NCI-H2171 treated with DMSO at 0.1 percent for 48 hours (cell line): ENCODE data around the gene TRNP1.
"Not testable (repeated sequence)": the region's sequence is repeated elsewhere in the genome, so short reads cannot be mapped to it uniquely, and the experiment has no call there.

ENCODE experiments used
- DNase-seq: peaks from one replicate; lab custom pipeline; 2025; lab: John Stamatoyannopoulos, UW

TRNP1 gene

GRCh38 chr1:26972821-26973220 is 20.7 kb upstream of the TRNP1 start:
- DNase-seq, result no peak

GRCh38 chr1:26976621-26977510 is 16.6 kb upstream of the TRNP1 start:
- no peak for DNase-seq

GRCh38 chr1:26978901-26979300 is 14.6 kb upstream of the TRNP1 start:
- no peak for DNase-seq

- no peak for DNase-seq
Measured at GRCh38 chr1:26981146-26981846, 12.2 kb upstream of the TRNP1 start.

- DNase-seq, result no peak
Measured at GRCh38 chr1:26983863-26984262, 9.6 kb upstream of the TRNP1 start.

GRCh38 chr1:26984291-26984690 is 9.2 kb upstream of the TRNP1 start:
- no peak for DNase-seq

- no peak for DNase-seq
Measured at GRCh38 chr1:26986658-26987057, 6.8 kb upstream of the TRNP1 start.

GRCh38 chr1:26989403-26990109 is 3.9 kb upstream of the TRNP1 start:
- not testable (repeated sequence) for DNase-seq

GRCh38 chr1:26991310-26992116 is 2.0 kb upstream of the TRNP1 start:
- DNase-seq, result peak; percentile 81

GRCh38 chr1:26994020-26994786 is 711 bp downstream of the TRNP1 start:
- no peak for DNase-seq

- peak; percentile 85 for DNase-seq
Measured at GRCh38 chr1:26994787-26995517, 1.5 kb downstream of the TRNP1 start.

GRCh38 chr1:26996024-26996423 is 2.5 kb downstream of the TRNP1 start:
- DNase-seq, result no peak

- DNase-seq, result no peak
Measured at GRCh38 chr1:26996665-26997064, 3.2 kb downstream of the TRNP1 start.

- DNase-seq, result no peak
Measured at GRCh38 chr1:26998429-26999300, 5.2 kb downstream of the TRNP1 start.

GRCh38 chr1:26999440-26999987 is 6.0 kb downstream of the TRNP1 start:
- DNase-seq, result no peak

- no peak for DNase-seq
Measured at GRCh38 chr1:27000090-27000816, 6.8 kb downstream of the TRNP1 start.

- DNase-seq, result no peak
Measured at GRCh38 chr1:27000817-27001460, 7.4 kb downstream of the TRNP1 start.
